SK-N-SH (cell line): ENCODE data around the gene IQCN.

Experiments
- CHD2 ChIP-seq: fragments of 150-350 bp; IDR thresholded peaks from 2 replicates; pipeline ENCODE4 v1.6.1; 2018; ENCODE audit warnings: low read length; ENCODE audit not compliant: partially characterized antibody
- EP300 ChIP-seq, 2 experiments: IDR thresholded peaks; 2 replicates each; pipeline versions ENCODE4 v1.4.0 to v1.6.1; 2012; ENCODE audit warnings: borderline replicate concordance in 1 of 2, low read depth in 1 of 2, low read length in 1 of 2
- FOXM1 ChIP-seq: IDR thresholded peaks from 2 replicates; pipeline ENCODE4 v1.4.0; 2012; ENCODE audit warnings: low read depth, mild to moderate bottlenecking
- SIN3A ChIP-seq: IDR thresholded peaks from 2 replicates; pipeline ENCODE4 v1.6.1; 2012; ENCODE audit warnings: low read depth, mild to moderate bottlenecking, low read length, moderate library complexity, borderline replicate concordance
- TF ChIP-seq, protein P1 (sequence below): IDR thresholded peaks from 2 replicates; pipeline ENCODE4 v1.6.1; 2012; ENCODE audit warnings: mild to moderate bottlenecking, low read depth, low read length, moderate library complexity
- TF ChIP-seq, protein P2 (sequence below): fragments of 200-600 bp; sonication (generic); IDR thresholded peaks from 2 replicates; pipeline ENCODE4 v1.6.1; 2017; ENCODE audit warnings: antibody characterized with exemption, mild to moderate bottlenecking, moderate library complexity

DNA sequence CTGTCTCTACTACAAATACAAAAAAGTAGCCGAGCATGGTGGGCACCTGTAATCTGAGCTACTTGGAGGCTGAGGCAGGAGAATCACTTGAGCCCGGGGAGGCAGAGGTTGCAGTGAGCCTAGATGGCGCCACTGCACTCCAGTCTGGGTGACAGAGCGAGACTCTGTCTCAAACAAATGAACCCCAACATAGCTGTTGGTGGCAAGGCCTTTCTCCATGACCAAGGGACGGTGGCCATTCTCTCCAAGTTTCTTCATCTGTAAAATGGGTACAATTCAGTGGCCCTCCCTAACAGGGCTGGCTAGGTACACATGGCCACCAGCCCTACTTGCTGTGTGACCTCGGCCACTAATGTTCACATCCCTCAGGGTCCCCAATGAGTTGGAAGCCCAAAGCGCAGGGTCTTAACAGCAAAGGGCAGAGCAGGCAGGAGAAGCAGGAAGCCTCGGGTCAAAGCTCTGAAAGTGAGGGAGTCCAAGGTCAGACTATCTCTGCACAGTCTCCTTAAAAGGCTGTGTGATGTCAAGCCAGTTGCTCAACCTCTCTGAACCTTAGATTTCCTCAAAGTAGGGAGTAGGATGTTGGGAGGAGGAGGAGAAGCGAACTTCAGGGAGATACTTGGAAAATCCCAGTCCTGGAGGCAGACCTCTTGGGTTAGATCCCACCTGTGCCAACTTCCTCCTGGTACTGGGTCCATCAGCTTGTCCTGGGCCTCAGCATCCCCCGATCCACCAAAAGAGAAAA is 4.4 kb upstream of the IQCN start:
- TF ChIP-seq SIN3A (no peak), EP300 (IDR thresholded peaks at IDR 0.05; ENCODE audit: borderline replicate concordance in 1 of 2, low read depth in 1 of 2, low read length in 1 of 2) (no peak), FOXM1 (no peak), CHD2 (no peak)
- TF ChIP-seq, protein P1, sequence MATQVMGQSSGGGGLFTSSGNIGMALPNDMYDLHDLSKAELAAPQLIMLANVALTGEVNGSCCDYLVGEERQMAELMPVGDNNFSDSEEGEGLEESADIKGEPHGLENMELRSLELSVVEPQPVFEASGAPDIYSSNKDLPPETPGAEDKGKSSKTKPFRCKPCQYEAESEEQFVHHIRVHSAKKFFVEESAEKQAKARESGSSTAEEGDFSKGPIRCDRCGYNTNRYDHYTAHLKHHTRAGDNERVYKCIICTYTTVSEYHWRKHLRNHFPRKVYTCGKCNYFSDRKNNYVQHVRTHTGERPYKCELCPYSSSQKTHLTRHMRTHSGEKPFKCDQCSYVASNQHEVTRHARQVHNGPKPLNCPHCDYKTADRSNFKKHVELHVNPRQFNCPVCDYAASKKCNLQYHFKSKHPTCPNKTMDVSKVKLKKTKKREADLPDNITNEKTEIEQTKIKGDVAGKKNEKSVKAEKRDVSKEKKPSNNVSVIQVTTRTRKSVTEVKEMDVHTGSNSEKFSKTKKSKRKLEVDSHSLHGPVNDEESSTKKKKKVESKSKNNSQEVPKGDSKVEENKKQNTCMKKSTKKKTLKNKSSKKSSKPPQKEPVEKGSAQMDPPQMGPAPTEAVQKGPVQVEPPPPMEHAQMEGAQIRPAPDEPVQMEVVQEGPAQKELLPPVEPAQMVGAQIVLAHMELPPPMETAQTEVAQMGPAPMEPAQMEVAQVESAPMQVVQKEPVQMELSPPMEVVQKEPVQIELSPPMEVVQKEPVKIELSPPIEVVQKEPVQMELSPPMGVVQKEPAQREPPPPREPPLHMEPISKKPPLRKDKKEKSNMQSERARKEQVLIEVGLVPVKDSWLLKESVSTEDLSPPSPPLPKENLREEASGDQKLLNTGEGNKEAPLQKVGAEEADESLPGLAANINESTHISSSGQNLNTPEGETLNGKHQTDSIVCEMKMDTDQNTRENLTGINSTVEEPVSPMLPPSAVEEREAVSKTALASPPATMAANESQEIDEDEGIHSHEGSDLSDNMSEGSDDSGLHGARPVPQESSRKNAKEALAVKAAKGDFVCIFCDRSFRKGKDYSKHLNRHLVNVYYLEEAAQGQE = no peak
- TF ChIP-seq, protein P2, sequence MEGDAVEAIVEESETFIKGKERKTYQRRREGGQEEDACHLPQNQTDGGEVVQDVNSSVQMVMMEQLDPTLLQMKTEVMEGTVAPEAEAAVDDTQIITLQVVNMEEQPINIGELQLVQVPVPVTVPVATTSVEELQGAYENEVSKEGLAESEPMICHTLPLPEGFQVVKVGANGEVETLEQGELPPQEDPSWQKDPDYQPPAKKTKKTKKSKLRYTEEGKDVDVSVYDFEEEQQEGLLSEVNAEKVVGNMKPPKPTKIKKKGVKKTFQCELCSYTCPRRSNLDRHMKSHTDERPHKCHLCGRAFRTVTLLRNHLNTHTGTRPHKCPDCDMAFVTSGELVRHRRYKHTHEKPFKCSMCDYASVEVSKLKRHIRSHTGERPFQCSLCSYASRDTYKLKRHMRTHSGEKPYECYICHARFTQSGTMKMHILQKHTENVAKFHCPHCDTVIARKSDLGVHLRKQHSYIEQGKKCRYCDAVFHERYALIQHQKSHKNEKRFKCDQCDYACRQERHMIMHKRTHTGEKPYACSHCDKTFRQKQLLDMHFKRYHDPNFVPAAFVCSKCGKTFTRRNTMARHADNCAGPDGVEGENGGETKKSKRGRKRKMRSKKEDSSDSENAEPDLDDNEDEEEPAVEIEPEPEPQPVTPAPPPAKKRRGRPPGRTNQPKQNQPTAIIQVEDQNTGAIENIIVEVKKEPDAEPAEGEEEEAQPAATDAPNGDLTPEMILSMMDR = peak; percentile 53
